Natural killer cell treated with Interleukin-12 subunit alpha and Interleukin-12 subunit beta and Interleukin-15 and Interleukin-18, amount 100 ng/mL, for 72 hours (primary cell): Measurements from ENCODE around the gene EGFR. TPM values are rescaled to one million over a fixed set of nuclear protein-coding genes. Genes with fewer than 3 reads are reported as not detected.
"Not testable (repeated sequence)": the region's sequence is repeated elsewhere in the genome, so short reads cannot be mapped to it uniquely, and the experiment has no call there.

ENCODE experiments used
- ATAC-seq, 2 donors: fragments of 150-1000 bp; cut with Tn5 transposase in 1 of 2; sonication (Bioruptor Pico), chemical (Tn5 transposase) in 1 of 2; 2 replicates each; pipeline ENCODE4 v1.10.0; 2021
- DNase-seq: peaks from one replicate; pipeline ENCODE4 v3.0.0; 2022; ENCODE audit warnings: low spot score
- H3K27ac Mint-ChIP-seq, 2 donors: 1 replicate in 1 of 2; 2 replicates in 1 of 2; pipeline ENCODE4 v1.8.0; 2022; ENCODE audit warnings: mixed read lengths in 2 of 2, mild to moderate bottlenecking in 1 of 2, moderate library complexity in 1 of 2
- H3K27me3 Mint-ChIP-seq, 2 donors: 1 replicate in 1 of 2; 2 replicates in 1 of 2; pipeline ENCODE4 v1.8.0; 2022; ENCODE audit warnings: mixed read lengths in 2 of 2
- H3K36me3 Mint-ChIP-seq: one replicate; pipeline ENCODE4 v1.8.0; 2022; ENCODE audit warnings: mixed read lengths
- H3K4me1 Mint-ChIP-seq, 2 donors: 1 replicate in 1 of 2; 2 replicates in 1 of 2; pipeline ENCODE4 v1.8.0; 2022; ENCODE audit warnings: low read depth in 2 of 2, mixed read lengths in 2 of 2, mild to moderate bottlenecking in 1 of 2
- H3K4me3 Mint-ChIP-seq: one replicate; pipeline ENCODE4 v1.8.0; 2022; ENCODE audit warnings: mixed read lengths
- H3K9me3 Mint-ChIP-seq: 2 replicates; pipeline ENCODE4 v1.8.0; 2022; ENCODE audit warnings: mixed read lengths
- total RNA-seq, 2 donors: library from RNA; stranded (reverse); gene quantifications; one replicate each; pipeline ENCODE4 v1.2.3, GENCODE V29; 2022

The EGFR gene
- total RNA-seq, 2 donors from 2014 or later, result not detected

DNA sequence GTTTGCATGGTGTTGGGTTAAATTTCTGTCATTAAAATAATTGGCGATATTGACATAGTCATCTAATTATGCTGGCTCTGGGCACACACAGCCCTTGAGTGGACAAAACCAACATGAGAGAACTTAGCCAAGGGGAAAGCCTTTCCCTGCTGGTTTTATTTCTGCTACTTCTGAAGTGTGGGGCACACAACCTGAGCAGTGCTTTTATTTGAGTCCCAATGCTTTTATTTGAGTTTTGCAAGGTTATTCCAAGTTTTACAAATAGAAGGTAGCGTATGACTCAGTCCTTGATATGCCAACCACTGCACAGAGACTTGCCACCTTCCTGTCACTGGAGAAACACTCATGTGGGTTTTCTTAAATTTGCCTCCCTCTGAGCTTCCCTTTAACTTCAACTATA lies 145.7 kb downstream of the EGFR start:
- peaks cover 3 to 22% of the 10 kb centered on the region in 2 donors for H3K27me3 Mint-ChIP-seq
- no peak for DNase-seq
- no peak for ATAC-seq
- H3K27ac Mint-ChIP-seq, result no peak overlapping the region
- H3K36me3 Mint-ChIP-seq, result no peaks in the 10 kb centered on the region
- H3K4me3 Mint-ChIP-seq, result no peak overlapping the region
- H3K4me1 Mint-ChIP-seq, result peaks cover 0 to 8% of the 10 kb centered on the region in 2 donors
- H3K9me3 Mint-ChIP-seq, result peaks cover 12% of the 10 kb centered on the region

DNA sequence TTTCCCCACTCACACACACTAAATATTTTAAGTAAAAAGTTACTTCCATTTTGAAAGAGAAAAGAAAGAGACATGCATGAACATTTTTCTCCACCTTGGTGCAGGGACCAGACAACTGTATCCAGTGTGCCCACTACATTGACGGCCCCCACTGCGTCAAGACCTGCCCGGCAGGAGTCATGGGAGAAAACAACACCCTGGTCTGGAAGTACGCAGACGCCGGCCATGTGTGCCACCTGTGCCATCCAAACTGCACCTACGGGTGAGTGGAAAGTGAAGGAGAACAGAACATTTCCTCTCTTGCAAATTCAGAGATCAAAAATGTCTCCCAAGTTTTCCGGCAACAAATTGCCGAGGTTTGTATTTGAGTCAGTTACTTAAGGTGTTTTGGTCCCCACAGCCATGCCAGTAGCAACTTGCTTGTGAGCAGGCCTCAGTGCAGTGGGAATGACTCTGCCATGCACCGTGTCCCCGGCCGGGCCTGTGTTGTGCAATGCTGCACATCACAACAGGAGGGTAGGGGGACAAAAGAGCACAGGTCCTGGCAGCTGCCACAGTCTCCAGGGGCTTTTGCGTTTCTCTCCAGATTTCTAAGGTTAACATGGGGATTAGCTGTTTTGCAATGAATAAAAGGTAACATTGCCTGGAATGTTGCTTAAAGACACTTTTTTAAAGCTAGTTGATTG lies 146.5 kb downstream of the EGFR start:
- Mint-ChIP-seq H3K9me3 (peaks cover 12% of the 10 kb centered on the region), H3K4me3 (no peak overlapping the region), H3K27ac (no peak overlapping the region), H3K4me1 (peaks cover 0 to 8% of the 10 kb centered on the region in 2 donors), H3K27me3 (peaks cover 2 to 23% of the 10 kb centered on the region in 2 donors), H3K36me3 (no peaks in the 10 kb centered on the region)
- DNase-seq, result no peak
- ATAC-seq, result no peak

DNA sequence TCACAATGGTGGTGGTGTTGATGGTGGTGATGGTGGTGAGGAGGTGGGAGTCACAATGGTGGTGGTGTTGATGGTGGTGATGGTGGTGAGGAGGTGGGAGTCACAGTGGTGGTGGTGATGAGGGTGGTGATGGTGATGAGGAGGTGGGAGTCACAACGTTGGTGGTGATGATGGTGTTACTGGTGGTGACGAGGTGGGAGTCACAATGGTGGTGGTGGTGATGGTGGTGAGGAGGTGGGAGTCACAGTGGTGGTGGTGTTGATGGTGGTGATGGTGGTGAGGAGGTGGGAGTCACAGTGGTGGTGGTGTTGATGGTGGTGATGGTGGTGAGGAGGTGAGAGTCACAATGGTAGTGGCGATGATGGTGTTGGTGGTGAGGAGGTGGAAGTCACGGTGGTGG lies 148.5 kb downstream of the EGFR start:
- not testable (repeated sequence) for DNase-seq, H3K4me3 Mint-ChIP-seq, H3K4me1 Mint-ChIP-seq, H3K36me3 Mint-ChIP-seq, H3K27ac Mint-ChIP-seq
- peaks cover 12% of the 10 kb centered on the region for H3K9me3 Mint-ChIP-seq
- H3K27me3 Mint-ChIP-seq, result peaks cover 6 to 29% of the 10 kb centered on the region in 2 donors
- peak in 1 of 2 donors; percentile 48 for ATAC-seq

DNA sequence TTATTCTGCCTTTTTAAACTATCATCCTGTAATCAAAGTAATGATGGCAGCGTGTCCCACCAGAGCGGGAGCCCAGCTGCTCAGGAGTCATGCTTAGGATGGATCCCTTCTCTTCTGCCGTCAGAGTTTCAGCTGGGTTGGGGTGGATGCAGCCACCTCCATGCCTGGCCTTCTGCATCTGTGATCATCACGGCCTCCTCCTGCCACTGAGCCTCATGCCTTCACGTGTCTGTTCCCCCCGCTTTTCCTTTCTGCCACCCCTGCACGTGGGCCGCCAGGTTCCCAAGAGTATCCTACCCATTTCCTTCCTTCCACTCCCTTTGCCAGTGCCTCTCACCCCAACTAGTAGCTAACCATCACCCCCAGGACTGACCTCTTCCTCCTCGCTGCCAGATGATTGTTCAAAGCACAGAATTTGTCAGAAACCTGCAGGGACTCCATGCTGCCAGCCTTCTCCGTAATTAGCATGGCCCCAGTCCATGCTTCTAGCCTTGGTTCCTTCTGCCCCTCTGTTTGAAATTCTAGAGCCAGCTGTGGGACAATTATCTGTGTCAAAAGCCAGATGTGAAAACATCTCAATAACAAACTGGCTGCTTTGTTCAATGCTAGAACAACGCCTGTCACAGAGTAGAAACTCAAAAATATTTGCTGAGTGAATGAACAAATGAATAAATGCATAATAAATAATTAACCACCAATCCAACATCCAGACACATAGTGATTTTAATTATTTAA lies 151.7 kb downstream of the EGFR start:
- Mint-ChIP-seq H3K4me3 (no peak overlapping the region), H3K27ac (no peak overlapping the region), H3K36me3 (no peaks in the 10 kb centered on the region), H3K27me3 (peaks cover 7 to 20% of the 10 kb centered on the region in 2 donors), H3K9me3 (peaks cover 12% of the 10 kb centered on the region), H3K4me1 (peaks cover 0 to 8% of the 10 kb centered on the region in 2 donors)
- no peak for DNase-seq
- ATAC-seq, result no peak

DNA sequence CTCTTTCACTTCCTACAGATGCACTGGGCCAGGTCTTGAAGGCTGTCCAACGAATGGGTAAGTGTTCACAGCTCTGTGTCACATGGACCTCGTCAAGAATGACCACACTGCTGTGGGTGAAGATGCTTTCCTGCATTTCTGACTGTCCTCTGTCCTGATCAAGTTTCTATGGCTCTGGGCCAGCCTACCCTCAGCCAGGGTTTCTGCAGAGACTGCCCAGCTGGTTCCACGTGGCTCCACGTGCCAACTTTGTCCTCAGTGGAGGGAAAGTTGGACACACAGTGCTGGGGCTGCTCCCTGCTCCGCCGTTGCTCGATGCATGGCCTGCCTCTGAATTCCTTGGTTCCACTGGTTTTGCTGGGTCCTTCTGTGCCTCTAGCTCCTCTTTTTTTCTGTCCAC lies 152.3 kb downstream of the EGFR start:
- Mint-ChIP-seq H3K27ac (no peak overlapping the region), H3K36me3 (no peaks in the 10 kb centered on the region), H3K4me1 (peaks cover 0 to 8% of the 10 kb centered on the region in 2 donors), H3K9me3 (peaks cover 12% of the 10 kb centered on the region), H3K27me3 (peaks cover 7 to 20% of the 10 kb centered on the region in 2 donors), H3K4me3 (no peak overlapping the region)
- DNase-seq (no peak), ATAC-seq (no peak)

DNA sequence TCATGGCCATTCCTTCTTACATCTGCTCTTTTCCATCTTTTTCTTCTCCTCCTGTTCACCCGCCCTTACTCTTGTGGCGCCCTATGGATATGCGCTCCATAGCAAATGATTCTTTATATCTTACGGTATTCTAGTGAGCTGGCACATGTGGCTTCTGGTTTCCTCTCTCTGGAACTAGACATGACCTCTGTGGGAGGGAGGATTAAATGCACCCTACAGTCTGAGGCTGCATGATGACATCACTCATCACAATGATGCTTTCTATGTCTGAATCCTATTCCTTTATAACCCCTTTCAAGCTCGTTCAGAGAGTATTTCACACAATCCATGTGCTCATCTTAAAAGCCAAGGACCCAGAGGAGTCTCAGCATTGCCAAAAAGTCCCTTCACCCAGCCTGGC lies 153.3 kb downstream of the EGFR start:
- H3K4me1 Mint-ChIP-seq, result no peaks in the 10 kb centered on the region

DNA sequence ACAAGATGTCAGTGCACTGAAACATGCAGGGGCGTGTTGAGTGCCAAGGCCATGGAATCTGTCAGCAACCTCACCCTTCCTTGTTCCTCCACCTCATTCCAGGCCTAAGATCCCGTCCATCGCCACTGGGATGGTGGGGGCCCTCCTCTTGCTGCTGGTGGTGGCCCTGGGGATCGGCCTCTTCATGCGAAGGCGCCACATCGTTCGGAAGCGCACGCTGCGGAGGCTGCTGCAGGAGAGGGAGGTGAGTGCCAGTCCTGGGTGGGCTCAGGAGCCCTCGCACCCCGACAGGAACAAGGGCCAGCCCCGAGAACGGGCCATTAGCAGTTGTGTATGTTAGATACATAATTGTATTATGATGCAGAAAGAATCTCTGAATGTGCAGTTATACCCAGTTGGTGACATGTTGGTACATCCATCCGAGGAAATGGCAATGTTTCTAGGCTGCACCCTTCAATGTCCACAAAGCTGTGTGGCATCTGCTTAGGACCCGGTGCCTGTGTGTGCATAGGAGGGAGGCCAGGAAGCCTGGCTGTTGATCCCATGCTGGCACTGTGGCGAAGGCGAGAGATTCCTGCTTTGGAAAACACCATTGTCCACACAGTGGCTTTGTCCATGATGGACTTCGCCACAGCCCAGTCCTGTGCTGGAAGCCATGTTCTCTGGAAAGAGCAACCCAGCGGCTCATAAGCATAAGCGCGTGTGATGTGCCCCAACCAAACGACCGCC lies 154.2 kb downstream of the EGFR start:
- ATAC-seq (no peak), DNase-seq (no peak)
- Mint-ChIP-seq H3K4me3 (no peak overlapping the region), H3K36me3 (no peaks in the 10 kb centered on the region), H3K27ac (no peak overlapping the region), H3K27me3 (peaks cover 7 to 20% of the 10 kb centered on the region in 2 donors), H3K4me1 (no peaks in the 10 kb centered on the region), H3K9me3 (no peaks in the 10 kb centered on the region)

More for the DNA sequence above, 153.3 kb downstream of the EGFR start:
- Mint-ChIP-seq H3K27me3 (peaks cover 7 to 20% of the 10 kb centered on the region in 2 donors), H3K9me3 (peaks cover 3% of the 10 kb centered on the region), H3K36me3 (no peaks in the 10 kb centered on the region), H3K4me3 (no peak overlapping the region), H3K27ac (no peak overlapping the region)
- DNase-seq (no peak), ATAC-seq (no peak)

DNA sequence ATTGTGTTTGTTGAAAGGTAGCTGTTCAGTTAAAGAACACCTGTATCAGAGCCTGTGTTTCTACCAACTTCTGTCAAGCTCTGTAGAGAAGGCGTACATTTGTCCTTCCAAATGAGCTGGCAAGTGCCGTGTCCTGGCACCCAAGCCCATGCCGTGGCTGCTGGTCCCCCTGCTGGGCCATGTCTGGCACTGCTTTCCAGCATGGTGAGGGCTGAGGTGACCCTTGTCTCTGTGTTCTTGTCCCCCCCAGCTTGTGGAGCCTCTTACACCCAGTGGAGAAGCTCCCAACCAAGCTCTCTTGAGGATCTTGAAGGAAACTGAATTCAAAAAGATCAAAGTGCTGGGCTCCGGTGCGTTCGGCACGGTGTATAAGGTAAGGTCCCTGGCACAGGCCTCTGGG lies 154.9 kb downstream of the EGFR start:
- Mint-ChIP-seq H3K4me3 (no peak overlapping the region), H3K36me3 (no peaks in the 10 kb centered on the region), H3K27me3 (peaks cover 7 to 20% of the 10 kb centered on the region in 2 donors), H3K27ac (no peak overlapping the region), H3K4me1 (no peaks in the 10 kb centered on the region), H3K9me3 (no peaks in the 10 kb centered on the region)
- no peak for DNase-seq
- ATAC-seq, result no peak

DNA sequence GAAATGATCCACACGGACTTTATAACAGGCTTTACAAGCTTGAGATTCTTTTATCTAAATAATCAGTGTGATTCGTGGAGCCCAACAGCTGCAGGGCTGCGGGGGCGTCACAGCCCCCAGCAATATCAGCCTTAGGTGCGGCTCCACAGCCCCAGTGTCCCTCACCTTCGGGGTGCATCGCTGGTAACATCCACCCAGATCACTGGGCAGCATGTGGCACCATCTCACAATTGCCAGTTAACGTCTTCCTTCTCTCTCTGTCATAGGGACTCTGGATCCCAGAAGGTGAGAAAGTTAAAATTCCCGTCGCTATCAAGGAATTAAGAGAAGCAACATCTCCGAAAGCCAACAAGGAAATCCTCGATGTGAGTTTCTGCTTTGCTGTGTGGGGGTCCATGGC lies 155.6 kb downstream of the EGFR start:
- ATAC-seq, result no peak
- H3K36me3 Mint-ChIP-seq, result no peaks in the 10 kb centered on the region
- H3K4me3 Mint-ChIP-seq, result no peak overlapping the region
- no peaks in the 10 kb centered on the region for H3K9me3 Mint-ChIP-seq
- no peak overlapping the region for H3K27ac Mint-ChIP-seq
- H3K4me1 Mint-ChIP-seq, result no peaks in the 10 kb centered on the region
- no peak for DNase-seq
- H3K27me3 Mint-ChIP-seq, result peaks cover 7 to 20% of the 10 kb centered on the region in 2 donors

DNA sequence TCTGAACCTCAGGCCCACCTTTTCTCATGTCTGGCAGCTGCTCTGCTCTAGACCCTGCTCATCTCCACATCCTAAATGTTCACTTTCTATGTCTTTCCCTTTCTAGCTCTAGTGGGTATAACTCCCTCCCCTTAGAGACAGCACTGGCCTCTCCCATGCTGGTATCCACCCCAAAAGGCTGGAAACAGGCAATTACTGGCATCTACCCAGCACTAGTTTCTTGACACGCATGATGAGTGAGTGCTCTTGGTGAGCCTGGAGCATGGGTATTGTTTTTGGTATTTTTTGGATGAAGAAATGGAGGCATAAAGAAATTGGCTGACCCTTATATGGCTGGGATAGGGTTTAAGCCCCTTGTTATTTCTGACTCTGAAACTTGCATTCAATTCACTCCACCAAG lies 156.0 kb downstream of the EGFR start:
- H3K9me3 Mint-ChIP-seq, result no peaks in the 10 kb centered on the region
- DNase-seq (no peak), ATAC-seq (no peak)
- no peak overlapping the region for H3K4me3 Mint-ChIP-seq
- no peak overlapping the region for H3K27ac Mint-ChIP-seq
- peaks cover 7 to 20% of the 10 kb centered on the region in 2 donors for H3K27me3 Mint-ChIP-seq
- no peaks in the 10 kb centered on the region for H3K4me1 Mint-ChIP-seq
- no peaks in the 10 kb centered on the region for H3K36me3 Mint-ChIP-seq

DNA sequence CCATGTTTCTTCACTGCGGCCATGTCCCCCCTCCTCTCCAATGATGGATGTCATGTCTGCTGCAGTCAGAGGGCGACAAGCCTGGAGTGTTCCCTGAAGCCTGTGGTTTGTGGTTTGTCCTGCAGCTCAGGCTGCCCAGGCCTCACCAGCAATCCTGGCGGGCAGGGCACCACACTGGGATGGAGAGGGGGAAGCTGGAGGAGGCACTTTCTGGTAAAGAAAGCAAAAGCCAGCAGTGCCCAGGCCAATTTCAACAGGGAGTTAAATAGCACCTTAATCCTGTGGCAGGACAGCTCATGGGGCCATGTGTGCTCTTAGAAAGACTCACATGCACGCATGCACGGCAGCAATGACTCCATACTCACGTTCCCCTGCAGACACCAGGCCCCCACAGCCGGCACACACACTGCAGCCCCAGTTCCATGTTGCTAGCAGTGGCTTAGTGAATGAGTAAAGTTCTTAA lies 158.3 kb downstream of the EGFR start:
- H3K4me3 Mint-ChIP-seq, result no peak overlapping the region

DNA sequence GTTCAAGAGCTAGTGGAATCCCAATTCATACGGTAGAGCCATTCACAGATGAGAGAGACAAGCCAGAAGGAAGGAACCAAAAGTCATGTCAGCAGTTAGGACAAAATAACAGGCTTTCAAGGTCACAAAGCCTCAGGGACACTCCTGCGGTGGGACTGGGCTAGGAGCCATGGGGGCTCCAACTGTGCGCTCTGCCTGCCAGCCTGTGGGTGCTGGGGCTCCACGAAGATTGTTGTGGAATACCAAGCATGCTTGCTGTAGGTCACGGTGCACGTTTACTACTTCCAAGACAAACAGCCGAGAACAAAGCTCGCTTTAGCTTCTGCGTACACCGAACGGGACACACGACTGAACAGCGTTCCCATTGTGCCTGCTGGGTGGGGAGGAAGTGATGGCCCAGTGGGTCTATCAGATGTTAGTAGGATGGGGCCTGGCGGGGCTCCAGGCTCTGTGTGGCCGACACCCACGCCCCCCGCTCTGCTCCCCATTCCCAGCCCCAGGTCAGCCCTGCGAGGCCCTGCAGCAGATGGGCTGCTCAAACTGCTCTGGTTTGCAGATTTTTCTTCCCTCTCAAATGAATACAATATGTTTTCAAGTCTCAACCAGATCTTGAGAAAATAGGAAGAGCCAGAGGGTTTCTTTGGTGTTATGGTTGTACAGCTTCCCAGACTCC lies 158.9 kb downstream of the EGFR start:
- Mint-ChIP-seq H3K27ac (no peak overlapping the region), H3K36me3 (no peaks in the 10 kb centered on the region), H3K4me3 (no peak overlapping the region), H3K4me1 (no peaks in the 10 kb centered on the region), H3K27me3 (peaks cover 0 to 3% of the 10 kb centered on the region in 2 donors), H3K9me3 (no peaks in the 10 kb centered on the region)
- ATAC-seq (no peak), DNase-seq (no peak)

More for the DNA sequence above, 158.3 kb downstream of the EGFR start:
- ATAC-seq (no peak), DNase-seq (no peak)
- Mint-ChIP-seq H3K4me1 (no peaks in the 10 kb centered on the region), H3K36me3 (no peaks in the 10 kb centered on the region), H3K27ac (no peak overlapping the region), H3K27me3 (peaks cover 3 to 6% of the 10 kb centered on the region in 2 donors), H3K9me3 (no peaks in the 10 kb centered on the region)

DNA sequence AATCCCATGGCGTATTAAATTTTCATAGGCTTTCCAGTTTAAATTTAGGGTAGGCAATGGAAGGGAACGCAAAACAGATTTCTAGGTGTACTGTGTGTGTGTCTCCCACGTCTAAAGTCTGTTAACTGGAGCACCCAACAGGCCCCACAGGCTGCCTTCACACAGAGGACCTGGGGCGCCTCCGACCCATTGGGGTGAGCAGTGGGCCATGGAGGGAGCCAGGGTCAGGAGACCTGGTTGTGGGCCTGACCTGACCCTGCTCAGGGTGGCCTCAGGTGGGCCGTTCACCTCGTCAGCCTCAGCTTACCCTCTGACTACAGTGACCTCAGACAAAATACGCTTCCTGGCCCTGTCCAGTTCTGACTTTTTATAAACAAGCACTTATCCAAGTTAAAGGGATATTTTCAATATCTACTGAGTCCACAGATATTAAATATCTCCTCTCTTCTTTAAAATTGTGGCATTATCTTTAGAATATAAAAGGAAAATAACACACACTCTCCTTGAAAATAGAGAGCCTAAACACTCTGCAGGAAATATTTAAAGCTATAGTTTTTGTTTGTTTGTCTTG lies 159.6 kb downstream of the EGFR start:
- no peak for ATAC-seq
- no peaks in the 10 kb centered on the region for H3K4me1 Mint-ChIP-seq
- peaks cover 0 to 3% of the 10 kb centered on the region in 2 donors for H3K27me3 Mint-ChIP-seq
- no peak overlapping the region for H3K4me3 Mint-ChIP-seq
- no peak for DNase-seq
- H3K9me3 Mint-ChIP-seq, result no peaks in the 10 kb centered on the region
- no peak overlapping the region for H3K27ac Mint-ChIP-seq
- no peaks in the 10 kb centered on the region for H3K36me3 Mint-ChIP-seq
